ENCODE data around the gene GNAT2.
A peak's percentile ranks its signal among the peaks of the same experiment; 100 is the strongest.
"Not testable (repeated sequence)": the region's sequence is repeated elsewhere in the genome, so short reads cannot be mapped to it uniquely, and the experiment has no call there.

GNAT2 gene

GRCh38 chr1:109619576-109620400 is at the start of gene GNAT2, which contains the start of gene AMPD2:
Gene GNAT2, minus strand, starts transcription at chr1:109619616. Its CDS starts 6,746 bp downstream, at chr1:109612870.
Gene AMPD2, plus strand, starts transcription at chr1:109619837. Its CDS starts 1,339 bp downstream, at chr1:109621176.
- DNase-seq = peak; percentile 89

DNA sequence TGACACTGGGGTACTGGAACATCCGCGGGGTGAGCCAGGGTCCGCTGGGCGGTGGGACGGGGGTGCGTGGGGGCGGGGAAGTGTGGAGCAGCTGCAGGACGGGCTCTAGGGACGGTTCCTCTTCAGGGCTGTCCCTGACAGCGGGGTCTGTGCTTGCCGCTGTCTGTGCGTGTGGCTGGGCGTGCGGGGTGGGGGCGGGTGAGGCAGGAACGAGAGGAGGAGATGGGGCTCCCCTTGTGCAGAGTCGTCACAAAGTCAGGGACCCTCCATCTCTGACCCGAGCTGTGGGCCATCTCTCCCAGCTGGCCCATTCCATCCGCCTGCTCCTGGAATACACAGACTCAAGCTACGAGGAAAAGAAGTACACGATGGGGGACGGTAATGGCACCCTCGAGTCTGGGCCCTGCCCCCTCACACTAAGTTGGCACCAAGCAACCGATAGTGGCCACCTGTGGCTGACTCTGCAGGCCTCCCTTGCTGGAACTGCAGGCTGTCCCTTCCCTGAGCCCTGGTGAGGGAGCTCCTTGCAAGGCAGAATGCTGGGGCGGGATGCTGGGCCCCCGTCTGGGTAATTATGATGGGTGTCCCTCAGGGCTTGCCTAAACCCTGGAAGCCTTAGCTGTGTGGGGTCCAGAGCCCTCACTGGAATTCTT is 48.8 kb upstream of the GNAT2 start:
- no peak for DNase-seq

- DNase-seq = peak; percentile 95
Observed at GRCh38 chr1:109667452-109668122, 48.2 kb upstream of the GNAT2 start, which contains the start of gene GSTM2. Gene GSTM2, plus strand, starts transcription at chr1:109668057. Its CDS starts 59 bp downstream, at chr1:109668116.

- DNase-seq = no peak
Observed at GRCh38 chr1:109664671-109665070, 45.3 kb upstream of the GNAT2 start.

- no peak for DNase-seq
Observed at GRCh38 chr1:109661391-109661790, 42.0 kb upstream of the GNAT2 start.

GRCh38 chr1:109660691-109661026 is 41.2 kb upstream of the GNAT2 start:
- DNase-seq = not testable (repeated sequence)

- no peak for DNase-seq
Observed at GRCh38 chr1:109659997-109660690, 40.7 kb upstream of the GNAT2 start.

DNA sequence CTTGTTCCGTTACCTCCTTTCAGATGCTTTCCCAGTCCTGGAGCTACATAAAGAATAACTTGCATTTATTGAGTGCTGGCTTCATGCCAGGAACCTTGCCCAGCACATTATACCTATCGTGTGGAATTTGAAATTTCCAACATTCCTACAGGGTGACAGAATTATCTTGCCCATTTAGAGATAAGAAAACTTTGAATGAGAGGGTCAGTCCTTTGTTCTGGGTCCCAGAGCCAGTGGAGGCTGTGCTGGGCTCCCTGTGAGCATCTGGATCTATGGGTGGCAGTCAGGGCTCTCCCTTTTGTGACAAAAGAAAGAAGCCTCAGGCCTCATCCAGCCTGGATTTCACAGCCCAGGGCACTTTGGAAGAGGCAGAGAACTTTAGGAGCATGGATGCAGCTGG is 39.7 kb upstream of the GNAT2 start:
- no peak for DNase-seq

GRCh38 chr1:109658533-109659042 is 39.2 kb upstream of the GNAT2 start:
- no peak for DNase-seq

DNA sequence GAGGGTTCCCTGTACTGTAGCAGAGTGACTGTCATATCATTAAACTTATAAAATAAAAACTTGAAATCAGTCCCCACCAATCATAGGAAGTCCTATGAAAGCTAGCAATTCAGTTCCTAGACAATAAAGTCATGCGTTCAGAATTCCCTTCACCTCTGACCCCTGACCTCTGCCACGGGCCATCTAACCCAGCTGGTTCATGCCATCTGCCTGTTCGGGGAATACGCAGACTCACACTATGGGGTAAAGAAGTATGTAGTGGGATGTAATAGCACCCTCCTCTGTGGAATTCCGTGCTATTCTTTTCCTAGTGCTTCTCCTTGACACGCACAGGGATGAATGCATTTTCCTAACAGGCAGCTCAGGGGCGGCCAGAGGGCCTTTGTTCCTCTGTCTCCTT is 38.6 kb upstream of the GNAT2 start:
- DNase-seq = no peak

DNA sequence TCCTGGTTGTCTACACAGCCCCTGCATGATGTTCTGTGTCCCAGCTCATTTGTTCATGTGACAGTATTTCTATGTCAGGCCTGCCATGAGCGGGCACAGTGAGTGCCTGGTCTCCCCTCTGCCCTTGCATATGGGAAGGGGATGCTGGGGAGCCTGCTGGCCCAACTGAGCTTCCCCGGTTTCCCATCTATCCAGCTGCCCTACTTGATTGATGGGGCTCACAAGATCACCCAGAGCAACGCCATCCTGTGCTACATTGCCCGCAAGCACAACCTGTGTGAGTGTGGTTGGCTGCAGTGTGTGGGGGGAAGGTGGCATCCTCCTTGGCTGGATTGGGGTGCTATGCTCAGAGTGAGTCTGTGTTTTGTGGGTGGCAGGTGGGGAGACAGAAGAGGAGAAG is 38.0 kb upstream of the GNAT2 start:
- no peak for DNase-seq

DNA sequence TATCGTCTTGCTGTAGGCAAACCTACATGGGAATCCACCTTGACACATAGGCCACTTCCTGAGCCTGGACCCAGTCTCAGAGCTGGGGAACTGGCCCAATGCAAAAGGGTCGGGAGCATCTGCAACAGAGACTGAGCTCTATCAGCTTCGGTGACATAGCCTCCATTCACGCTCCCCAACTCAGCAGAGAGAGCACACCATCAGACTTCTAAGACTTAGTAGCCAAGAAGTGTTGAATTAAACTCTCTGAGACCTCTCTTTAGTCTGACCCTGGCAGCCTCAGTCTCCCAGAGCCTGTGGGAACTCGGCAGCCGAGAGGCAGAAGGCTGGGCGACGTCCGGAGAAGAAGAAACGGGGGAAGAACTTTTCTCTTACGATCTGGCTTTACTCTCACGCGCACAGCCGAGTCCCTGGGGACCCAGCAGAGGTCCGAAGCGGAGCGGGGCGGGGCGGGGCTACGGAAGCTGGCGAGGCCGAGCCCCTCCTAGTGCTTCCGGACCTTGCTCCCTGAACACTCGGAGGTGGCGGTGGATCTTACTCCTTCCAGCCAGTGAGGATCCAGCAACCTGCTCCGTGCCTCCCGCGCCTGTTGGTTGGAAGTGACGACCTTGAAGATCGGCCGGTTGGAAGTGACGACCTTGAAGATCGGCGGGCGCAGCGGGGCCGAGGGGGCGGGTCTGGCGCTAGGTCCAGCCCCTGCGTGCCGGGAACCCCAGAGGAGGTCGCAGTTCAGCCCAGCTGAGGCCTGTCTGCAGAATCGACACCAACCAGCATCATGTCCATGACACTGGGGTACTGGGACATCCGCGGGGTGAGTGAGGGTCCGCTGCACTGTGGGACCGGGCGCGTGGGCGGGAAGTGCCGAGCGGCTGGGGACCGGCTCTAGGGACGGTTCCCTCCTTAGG is 36.5 kb upstream of the GNAT2 start, which contains the start of gene GSTM4:
TSS of gene GSTM4 (plus strand) at position 485 of the 905 bp plus-strand sequence. CDS start at position 776, 291 bp downstream.
- peak; percentile 85 for DNase-seq

DNA sequence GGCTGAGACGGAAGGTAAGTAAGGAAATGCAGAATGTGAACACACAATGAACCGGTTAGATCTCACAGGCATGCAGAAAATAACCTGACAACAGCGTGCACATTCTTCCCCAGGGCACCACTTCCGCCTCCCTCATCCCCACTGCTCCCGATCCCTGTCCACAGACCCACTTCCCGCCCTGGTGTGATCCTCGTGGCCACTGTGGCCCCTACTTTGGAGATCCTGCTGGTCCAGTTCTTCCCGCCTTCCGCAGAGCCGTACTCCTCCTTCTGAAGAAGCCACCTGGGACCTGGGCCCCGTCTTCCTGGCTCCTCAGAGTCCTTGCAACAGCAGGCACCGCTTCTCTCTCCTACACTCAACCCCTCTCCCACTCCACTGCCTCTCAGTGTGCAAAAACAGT is 35.1 kb upstream of the GNAT2 start:
- DNase-seq = no peak

GRCh38 chr1:109653306-109653705 is 33.9 kb upstream of the GNAT2 start:
- DNase-seq = no peak

DNA sequence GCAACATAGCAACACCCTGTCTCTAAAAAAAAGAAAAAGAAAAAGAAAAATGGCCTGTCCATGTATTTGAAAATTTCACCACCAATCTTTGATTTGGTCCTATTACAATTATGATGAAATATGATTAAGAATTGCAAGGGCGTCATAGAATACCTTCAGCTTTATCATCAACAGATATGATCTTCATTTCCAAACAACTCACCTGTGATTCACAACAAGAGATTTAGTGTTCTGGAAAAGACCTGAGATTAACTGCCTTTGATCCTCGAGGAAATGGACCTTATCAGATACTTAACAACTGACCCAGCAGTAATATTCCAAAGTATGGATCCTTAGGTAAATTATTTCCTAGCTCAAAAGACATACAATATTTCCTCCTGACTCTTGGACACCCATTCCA is 33.0 kb upstream of the GNAT2 start:
- DNase-seq = no peak

- DNase-seq = no peak
Observed at GRCh38 chr1:109650609-109651008, 31.2 kb upstream of the GNAT2 start.

- peak; percentile 61 for DNase-seq
Observed at GRCh38 chr1:109649491-109649914, 30.1 kb upstream of the GNAT2 start.

DNA sequence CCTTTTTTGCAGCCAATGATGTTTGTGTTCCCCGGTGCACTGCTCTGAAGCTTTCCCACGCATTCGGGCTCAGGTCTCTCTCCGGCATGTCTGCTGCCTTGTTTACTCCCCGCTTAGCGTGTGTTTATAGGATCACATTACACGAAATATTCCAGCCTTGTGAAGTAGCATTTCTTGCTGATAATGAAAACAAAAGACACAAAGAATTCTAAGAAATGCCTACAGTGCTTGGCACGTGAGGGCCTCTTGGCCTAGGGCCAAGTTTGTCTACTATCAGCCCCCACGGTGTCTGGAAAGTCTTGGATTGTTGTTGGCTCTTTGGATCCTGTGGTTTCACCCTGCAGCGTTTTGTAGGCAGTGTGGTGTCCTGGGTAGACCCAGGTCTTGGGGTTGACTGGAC is 25.3 kb upstream of the GNAT2 start:
- peak; percentile 88 for DNase-seq

DNA sequence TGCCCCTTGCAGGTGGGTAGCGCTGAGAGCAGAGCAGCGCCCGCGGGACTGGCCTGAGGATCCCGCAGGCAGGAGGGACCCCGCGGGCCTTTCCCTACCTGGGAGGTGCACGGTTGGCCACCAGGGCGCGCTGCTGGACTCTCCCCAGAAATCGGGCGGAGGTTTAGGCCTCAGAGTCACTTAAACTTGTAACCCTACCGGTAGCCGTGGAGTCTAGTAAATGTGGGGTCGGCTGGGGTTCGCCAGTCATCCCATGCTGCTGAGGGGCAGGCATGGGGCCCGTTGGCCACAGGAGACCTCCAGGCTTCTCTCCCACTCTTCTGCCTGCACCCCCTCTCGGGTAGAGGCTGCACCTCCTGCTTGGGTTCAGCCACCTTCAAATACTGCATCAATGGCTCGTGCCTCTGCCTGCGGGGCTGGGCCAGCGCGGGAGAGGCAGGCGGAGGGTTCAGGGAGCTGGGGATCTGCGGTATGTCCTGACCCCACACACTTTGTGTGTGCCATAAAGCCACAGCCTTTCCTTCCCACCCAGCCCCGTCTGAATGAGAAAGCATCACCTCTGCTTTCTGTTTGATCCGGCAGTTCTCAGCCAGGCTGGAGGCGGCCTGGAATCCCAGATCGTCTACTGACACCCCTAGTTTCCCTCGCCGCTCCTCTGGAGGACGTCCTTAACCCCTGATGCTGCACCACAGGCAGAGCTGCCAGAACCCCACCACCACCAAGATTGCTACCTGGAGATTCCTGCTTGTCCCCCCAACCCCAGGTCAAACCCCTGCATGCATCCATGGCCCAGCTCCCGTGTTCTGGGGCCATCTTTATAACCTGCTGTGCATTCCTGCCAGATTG is 24.2 kb upstream of the GNAT2 start:
- peak; percentile 91 for DNase-seq

DNA sequence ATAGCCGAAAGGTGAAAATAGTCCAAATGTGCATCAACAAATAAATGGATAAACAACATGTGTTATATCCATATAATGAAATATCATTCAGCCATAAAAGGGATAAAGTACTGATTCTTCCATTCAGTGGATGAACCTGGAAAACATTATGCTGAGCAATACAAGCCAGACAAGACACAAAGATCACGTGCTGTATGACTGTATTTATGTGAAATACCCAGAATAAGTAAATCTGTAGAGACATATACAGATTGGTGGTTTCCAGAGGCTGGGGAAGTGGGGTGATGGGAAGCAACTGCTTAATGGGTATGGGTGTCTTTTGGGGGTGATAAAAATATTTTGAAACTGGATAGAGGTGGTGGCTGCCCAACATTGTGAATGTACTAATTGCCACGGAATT is 23.2 kb upstream of the GNAT2 start:
- DNase-seq = peak; percentile 15

- no peak for DNase-seq
Observed at GRCh38 chr1:109641861-109642260, 22.4 kb upstream of the GNAT2 start.
